SK-N-SH (cell line): ENCODE measurements around the gene MYO18A.

Experiments
- EZH2phosphoT487 ChIP-seq: fragments of 200-600 bp; sonication (generic); IDR thresholded peaks from 2 replicates; pipeline ENCODE4 v1.6.1; 2017; ENCODE audit warnings: low read depth, mixed run types, mild to moderate bottlenecking, antibody characterized with exemption, moderate library complexity, borderline replicate concordance
- RAD21 ChIP-seq: IDR thresholded peaks from 2 replicates; pipeline ENCODE4 v1.6.1; 2012; ENCODE audit warnings: mild to moderate bottlenecking, low read length
- TAF1 ChIP-seq: IDR thresholded peaks from 2 replicates; pipeline ENCODE4 v1.6.1; 2012; ENCODE audit warnings: low read depth, mild to moderate bottlenecking, low read length, moderate library complexity, borderline replicate concordance
- TCF12 ChIP-seq: IDR thresholded peaks from 2 replicates; pipeline ENCODE4 v1.4.0; 2012
- USF1 ChIP-seq: IDR thresholded peaks from 2 replicates; pipeline ENCODE4 v1.4.0; 2012; ENCODE audit warnings: low read depth, borderline replicate concordance
- USF2 ChIP-seq: fragments of 150-350 bp; IDR thresholded peaks from 2 replicates; pipeline ENCODE4 v1.6.1; 2017; ENCODE audit warnings: antibody characterized with exemption, low read length, low read depth, borderline replicate concordance

GRCh38 chr17:29116804-29117753 lies 63.1 kb downstream of the MYO18A start:
- TF ChIP-seq EZH2phosphoT487: no peak
- no peak for TF ChIP-seq TCF12
- no peak for TF ChIP-seq USF1
- TF ChIP-seq RAD21: peak; percentile 84
- TF ChIP-seq TAF1: no peak
- no peak for TF ChIP-seq USF2
